Stimulated activated effector memory CD8-positive, alpha-beta T cell treated with anti-CD3 and anti-CD28 coated beads, Interleukin-12 subunit alpha, Interleukin-12 subunit beta, amount 100 ng/mL, for 72 hours (primary cell): ENCODE data around the gene SLC25A21.

Experiments used
- ATAC-seq: fragments of 150-1000 bp; cut with Tn5 transposase; 2 replicates; pipeline ENCODE4 v1.10.0; 2021
- DNase-seq, 2 donors: peaks; one replicate each; pipeline ENCODE4 v3.0.0; 2021 to 2022; ENCODE audit warnings: low spot score in 2 of 2
- H3K27ac Mint-ChIP-seq: one replicate; pipeline ENCODE4 v1.8.0; 2022; ENCODE audit warnings: mild to moderate bottlenecking, mixed read lengths
- H3K36me3 Mint-ChIP-seq: one replicate; pipeline ENCODE4 v1.8.0; 2022; ENCODE audit warnings: mild to moderate bottlenecking, mixed read lengths
- H3K4me1 Mint-ChIP-seq: one replicate; pipeline ENCODE4 v1.8.0; 2022; ENCODE audit warnings: mixed read lengths
- H3K4me3 Mint-ChIP-seq: one replicate; pipeline ENCODE4 v1.8.0; 2022; ENCODE audit warnings: mild to moderate bottlenecking, mixed read lengths
- H3K9me3 Mint-ChIP-seq: one replicate; pipeline ENCODE4 v1.8.0; 2022; ENCODE audit warnings: mixed read lengths

Gene SLC25A21

GRCh38 chr14:36751106-36751505 lies 421.3 kb downstream of the SLC25A21 start:
- H3K4me1 Mint-ChIP-seq = no peaks in the 10 kb centered on the region
- no peak overlapping the region for H3K4me3 Mint-ChIP-seq
- DNase-seq (no peak), ATAC-seq (no peak)
- H3K9me3 Mint-ChIP-seq = peaks cover 11% of the 10 kb centered on the region
- no peak overlapping the region for H3K27ac Mint-ChIP-seq
- no peaks in the 10 kb centered on the region for H3K36me3 Mint-ChIP-seq

- Mint-ChIP-seq H3K4me3 (no peak overlapping the region), H3K4me1 (no peaks in the 10 kb centered on the region), H3K36me3 (no peaks in the 10 kb centered on the region), H3K27ac (no peak overlapping the region), H3K9me3 (peaks cover 11% of the 10 kb centered on the region)
- DNase-seq = no peak
- no peak for ATAC-seq
Measured at GRCh38 chr14:36750244-36750643, 422.2 kb downstream of the SLC25A21 start.

- DNase-seq = no peak
- H3K4me1 Mint-ChIP-seq = no peaks in the 10 kb centered on the region
- H3K27ac Mint-ChIP-seq = no peak overlapping the region
- no peak overlapping the region for H3K4me3 Mint-ChIP-seq
- peaks cover 7% of the 10 kb centered on the region for H3K9me3 Mint-ChIP-seq
- H3K36me3 Mint-ChIP-seq = no peaks in the 10 kb centered on the region
- ATAC-seq = no peak
Measured at GRCh38 chr14:36748610-36749213, 423.7 kb downstream of the SLC25A21 start.

- DNase-seq (no peak), ATAC-seq (no peak)
- Mint-ChIP-seq H3K4me1 (no peaks in the 10 kb centered on the region), H3K4me3 (no peak overlapping the region), H3K36me3 (no peaks in the 10 kb centered on the region), H3K27ac (no peak overlapping the region), H3K9me3 (no peaks in the 10 kb centered on the region)
Measured at GRCh38 chr14:36747411-36748184, 424.8 kb downstream of the SLC25A21 start.

- ATAC-seq (no peak), DNase-seq (no peak)
- H3K27ac Mint-ChIP-seq = no peak overlapping the region
- H3K4me1 Mint-ChIP-seq = no peaks in the 10 kb centered on the region
- peaks cover 5% of the 10 kb centered on the region for H3K9me3 Mint-ChIP-seq
- H3K36me3 Mint-ChIP-seq = no peaks in the 10 kb centered on the region
- no peak overlapping the region for H3K4me3 Mint-ChIP-seq
Measured at GRCh38 chr14:36746872-36747271, 425.5 kb downstream of the SLC25A21 start.

- H3K4me1 Mint-ChIP-seq = no peaks in the 10 kb centered on the region
- ATAC-seq (no peak), DNase-seq (no peak)
- no peak overlapping the region for H3K4me3 Mint-ChIP-seq
- H3K9me3 Mint-ChIP-seq = peaks cover 5% of the 10 kb centered on the region
- no peak overlapping the region for H3K27ac Mint-ChIP-seq
- no peaks in the 10 kb centered on the region for H3K36me3 Mint-ChIP-seq
Measured at GRCh38 chr14:36741858-36742257, 430.5 kb downstream of the SLC25A21 start.

- Mint-ChIP-seq H3K36me3 (no peaks in the 10 kb centered on the region), H3K4me1 (no peaks in the 10 kb centered on the region), H3K27ac (no peak overlapping the region), H3K4me3 (no peak overlapping the region), H3K9me3 (peaks cover 5% of the 10 kb centered on the region)
- ATAC-seq (no peak), DNase-seq (no peak)
Measured at GRCh38 chr14:36738269-36738668, 434.1 kb downstream of the SLC25A21 start.

GRCh38 chr14:36726128-36726527 lies 446.3 kb downstream of the SLC25A21 start:
- Mint-ChIP-seq H3K36me3 (no peaks in the 10 kb centered on the region), H3K9me3 (peaks cover 5% of the 10 kb centered on the region), H3K4me1 (no peaks in the 10 kb centered on the region), H3K27ac (no peak overlapping the region), H3K4me3 (no peak overlapping the region)
- DNase-seq (no peak), ATAC-seq (no peak)

- ATAC-seq = no peak
- Mint-ChIP-seq H3K27ac (no peak overlapping the region), H3K9me3 (peaks cover 5% of the 10 kb centered on the region), H3K4me1 (no peaks in the 10 kb centered on the region), H3K4me3 (no peak overlapping the region), H3K36me3 (no peaks in the 10 kb centered on the region)
- no peak for DNase-seq
Measured at GRCh38 chr14:36724162-36724561, 448.2 kb downstream of the SLC25A21 start.

GRCh38 chr14:36723530-36723929 lies 448.9 kb downstream of the SLC25A21 start:
- H3K9me3 Mint-ChIP-seq = peaks cover 5% of the 10 kb centered on the region
- DNase-seq (no peak), ATAC-seq (no peak)
- H3K27ac Mint-ChIP-seq = no peak overlapping the region
- no peaks in the 10 kb centered on the region for H3K36me3 Mint-ChIP-seq
- H3K4me1 Mint-ChIP-seq = no peaks in the 10 kb centered on the region
- H3K4me3 Mint-ChIP-seq = no peak overlapping the region

- H3K36me3 Mint-ChIP-seq = no peaks in the 10 kb centered on the region
- H3K4me1 Mint-ChIP-seq = no peaks in the 10 kb centered on the region
- no peak overlapping the region for H3K27ac Mint-ChIP-seq
- peaks cover 5% of the 10 kb centered on the region for H3K9me3 Mint-ChIP-seq
- no peak overlapping the region for H3K4me3 Mint-ChIP-seq
- DNase-seq = no peak
- ATAC-seq = no peak
Measured at GRCh38 chr14:36721877-36722276, 450.5 kb downstream of the SLC25A21 start.

GRCh38 chr14:36720657-36721056 lies 451.7 kb downstream of the SLC25A21 start:
- DNase-seq (no peak), ATAC-seq (no peak)
- Mint-ChIP-seq H3K9me3 (peaks cover 3% of the 10 kb centered on the region), H3K27ac (no peak overlapping the region), H3K4me1 (no peaks in the 10 kb centered on the region), H3K4me3 (no peak overlapping the region), H3K36me3 (no peaks in the 10 kb centered on the region)

GRCh38 chr14:36719823-36720222 lies 452.6 kb downstream of the SLC25A21 start:
- H3K4me1 Mint-ChIP-seq = no peaks in the 10 kb centered on the region
- DNase-seq (no peak), ATAC-seq (no peak)
- H3K4me3 Mint-ChIP-seq = no peak overlapping the region
- no peaks in the 10 kb centered on the region for H3K36me3 Mint-ChIP-seq
- peaks cover 3% of the 10 kb centered on the region for H3K9me3 Mint-ChIP-seq
- no peak overlapping the region for H3K27ac Mint-ChIP-seq

GRCh38 chr14:36718216-36718615 lies 454.2 kb downstream of the SLC25A21 start:
- Mint-ChIP-seq H3K4me1 (no peaks in the 10 kb centered on the region), H3K4me3 (no peak overlapping the region), H3K9me3 (peaks cover 3% of the 10 kb centered on the region), H3K36me3 (no peaks in the 10 kb centered on the region), H3K27ac (no peak overlapping the region)
- DNase-seq = no peak
- no peak for ATAC-seq

GRCh38 chr14:36717363-36717762 lies 455.0 kb downstream of the SLC25A21 start:
- no peak for ATAC-seq
- no peaks in the 10 kb centered on the region for H3K36me3 Mint-ChIP-seq

GRCh38 chr14:36716614-36717184 lies 455.7 kb downstream of the SLC25A21 start:
- ATAC-seq (no peak), DNase-seq (no peak)
- Mint-ChIP-seq H3K9me3 (no peaks in the 10 kb centered on the region), H3K4me3 (no peak overlapping the region), H3K4me1 (no peaks in the 10 kb centered on the region), H3K27ac (no peak overlapping the region), H3K36me3 (no peaks in the 10 kb centered on the region)

More at GRCh38 chr14:36717363-36717762, 455.0 kb downstream of the SLC25A21 start:
- no peaks in the 10 kb centered on the region for H3K9me3 Mint-ChIP-seq
- no peak overlapping the region for H3K4me3 Mint-ChIP-seq
- no peak for DNase-seq
- H3K27ac Mint-ChIP-seq = no peak overlapping the region
- H3K4me1 Mint-ChIP-seq = no peaks in the 10 kb centered on the region
